Left lobe of liver (tissue), 2 donors: Measurements from ENCODE around the gene UQCRFS1. TPM values are rescaled to one million over a fixed set of nuclear protein-coding genes. Genes with fewer than 3 reads are reported as not detected.

Experiments used
- ATAC-seq: fragments of 200-7000 bp; cut with Tn5 transposase; one replicate; pipeline ENCODE4 v1.9.1; 2020; ENCODE audit warnings: mild to moderate bottlenecking, moderate library complexity
- DNase-seq: peaks from one replicate; pipeline ENCODE4 v3.0.0-alpha.2; 2020; ENCODE audit warnings: low spot score
- total RNA-seq: library from RNA; stranded (reverse); gene quantifications from one replicate; pipeline ENCODE4 v1.2.1, GENCODE V29; 2021
- donor health status: DM: no; HTN: no; CAD: no; lungs with moderate emphysema.
- donor health status: DM: no; HTN: yes; CAD: no.

Gene UQCRFS1
- total RNA-seq, 1 donor from 2014 or later = 26.9 TPM

DNA sequence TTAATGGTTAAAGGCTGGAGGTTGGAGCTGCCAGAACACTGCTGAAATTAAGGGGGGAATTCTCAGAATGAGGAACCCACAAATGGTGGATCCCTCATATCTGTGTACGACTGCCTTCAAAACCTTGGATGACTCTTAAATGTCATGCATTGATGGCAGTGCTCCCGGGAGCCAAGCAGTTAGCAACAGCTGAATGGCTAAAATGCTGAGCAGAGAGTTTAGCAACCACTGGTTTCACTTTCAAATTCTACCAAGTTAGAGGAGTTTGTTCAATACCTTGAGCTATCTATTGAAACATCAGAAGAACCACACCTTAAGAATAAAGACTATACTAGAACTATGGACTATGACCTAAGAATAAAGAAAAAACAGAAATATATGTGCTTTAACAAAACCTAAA, 41.4 kb downstream of the UQCRFS1 start:
- ATAC-seq = no peak
- no peak for DNase-seq

DNA sequence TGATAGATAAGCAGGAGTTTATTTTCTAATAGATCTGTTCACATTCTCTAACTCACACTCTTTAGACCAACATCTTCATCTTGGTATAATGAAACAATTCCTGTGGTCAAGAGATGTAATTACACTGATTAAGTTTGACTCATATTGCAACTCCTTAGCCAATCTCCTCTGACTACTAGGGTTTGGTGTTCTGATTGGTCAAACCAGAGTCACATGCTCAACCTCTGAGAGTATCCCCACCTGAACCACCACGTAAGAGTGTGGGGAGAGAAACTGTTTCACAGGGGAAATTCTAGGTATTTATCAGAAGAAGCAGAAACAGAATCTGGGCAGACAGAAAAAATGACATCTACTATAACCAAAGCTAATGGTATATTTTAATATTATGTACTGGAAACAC, 42.4 kb downstream of the UQCRFS1 start:
- ATAC-seq (no peak), DNase-seq (no peak)

DNA sequence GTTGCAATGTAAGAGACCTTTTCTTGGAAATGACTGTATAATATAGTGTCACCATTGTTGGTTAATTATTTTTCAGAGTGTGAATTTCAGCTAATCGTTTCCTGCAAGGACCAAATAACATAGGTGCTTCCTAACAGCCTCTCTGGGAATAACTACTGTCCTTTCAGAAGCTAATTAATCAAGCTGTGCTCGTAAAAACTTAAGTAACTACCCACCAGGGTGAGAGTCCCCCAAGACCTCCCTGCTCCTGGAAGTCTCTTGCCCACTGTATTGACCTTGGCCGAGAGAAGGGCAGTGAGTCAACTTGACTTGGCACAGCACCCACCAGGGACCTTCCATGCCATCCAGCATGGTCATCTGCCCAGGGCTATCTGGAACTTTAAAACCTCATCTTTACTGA, 50.3 kb downstream of the UQCRFS1 start:
- no peak for DNase-seq
- ATAC-seq = no peak

DNA sequence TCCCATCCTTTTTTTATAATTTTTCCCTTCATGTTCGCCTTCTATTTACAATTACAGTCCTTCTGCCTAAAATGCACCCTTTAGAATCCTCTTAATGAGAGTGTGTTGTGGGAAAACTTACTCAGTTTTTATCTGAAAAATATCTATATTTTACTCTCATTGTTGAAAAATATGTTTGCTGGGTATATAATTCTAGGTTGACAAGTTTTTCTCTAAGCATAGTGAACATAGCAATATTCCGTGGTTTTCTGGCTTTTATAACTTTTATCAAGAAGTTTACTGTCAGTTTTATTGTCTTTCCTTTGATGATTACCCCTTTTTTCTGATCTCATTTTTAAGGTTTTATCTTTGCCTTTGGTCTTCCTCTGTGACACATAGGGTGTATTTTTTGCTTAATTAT, 57.3 kb downstream of the UQCRFS1 start:
- DNase-seq (no peak), ATAC-seq (no peak)
